HAP-1 (cell line): ENCODE measurements around the gene GAST.
"Not testable (repeated sequence)": the region's sequence is repeated elsewhere in the genome, so short reads cannot be mapped to it uniquely, and the experiment has no call there.

ENCODE experiments used
- DNase-seq, 2 experiments: peaks; one replicate each; pipeline ENCODE4 v3.0.0-alpha.2; 2016 to 2020; ENCODE audit warnings: low spot score in 2 of 2
- H3K27me3 ChIP-seq: fragments of 250-450 bp; sonication (Bioruptor Pico); 2 replicates; pipeline ENCODE4 v1.5.1; 2020; ENCODE audit warnings: low read depth, mild to moderate bottlenecking, moderate library complexity
- H3K36me3 ChIP-seq: fragments of 250-450 bp; sonication (Bioruptor Pico); replicated peaks from 2 replicates; pipeline ENCODE4 v1.5.1; 2020; ENCODE audit warnings: mild to moderate bottlenecking
- H3K4me1 ChIP-seq: fragments of 250-450 bp; sonication (Bioruptor Pico); 2 replicates; pipeline ENCODE4 v1.5.1; 2020; ENCODE audit warnings: mild to moderate bottlenecking
- H3K4me3 ChIP-seq: fragments of 250-450 bp; sonication (Bioruptor Pico); 2 replicates; pipeline ENCODE4 v1.5.1; 2020; ENCODE audit warnings: mild to moderate bottlenecking, moderate library complexity
- H3K9me3 ChIP-seq: fragments of 250-450 bp; sonication (Bioruptor Pico); 2 replicates; pipeline ENCODE4 v1.5.1; 2020; ENCODE audit warnings: mild to moderate bottlenecking, moderate library complexity
- in situ Hi-C: fragments of 300-500 bp; cut with MboI; formaldehyde crosslinking; loops from 3 replicates; pipeline ENCODE4 v1.14.3; 2020; ENCODE audit warnings: low sequenced_read_pairs, inconsistent platforms, mixed read lengths

GAST gene

GRCh38 chr17:41711669-41712400, at the start of gene GAST:
TSS of gene GAST (plus strand) at chr17:41712331. CDS start at chr17:41715437, 3,106 bp downstream.
- Histone ChIP-seq H3K36me3 (no peaks in the 10 kb centered on the region), H3K4me3 (no peak within 1 kb of the TSS), H3K9me3 (no peaks in the 10 kb centered on the region), H3K4me1 (no peaks in the 10 kb centered on the region; the same call in 1 of the 2 replicates), H3K27me3 (no peaks in the 10 kb centered on the region)
- no peak for DNase-seq
- in situ Hi-C loops, result no loop called here

- peaks cover 12% of the 10 kb centered on the region for H3K4me1 ChIP-seq
- no peaks in the 10 kb centered on the region for H3K36me3 ChIP-seq
- no peaks in the 10 kb centered on the region for H3K27me3 ChIP-seq
- no peak overlapping the region for H3K4me3 ChIP-seq
- H3K9me3 ChIP-seq, result no peaks in the 10 kb centered on the region
- in situ Hi-C loops, result loop anchor here (5.0 to 25.0 kb wide), 5 partner anchors 116 to 1051 kb away; no protein-coding TSS in a partner anchor
- DNase-seq, result no peak
Observed at GRCh38 chr17:41663451-41664171, 48.5 kb upstream of the GAST start.

- DNase-seq, result no peak
- no peak overlapping the region for H3K4me3 ChIP-seq
- peaks cover 12% of the 10 kb centered on the region for H3K4me1 ChIP-seq
- no peaks in the 10 kb centered on the region for H3K36me3 ChIP-seq
- no peaks in the 10 kb centered on the region for H3K9me3 ChIP-seq
- in situ Hi-C loops, result loop anchor here (5.0 to 25.0 kb wide), 5 partner anchors 117 to 1052 kb away; no protein-coding TSS in a partner anchor
- H3K27me3 ChIP-seq, result no peaks in the 10 kb centered on the region
Observed at GRCh38 chr17:41664172-41664457, 48.0 kb upstream of the GAST start.

- peaks cover 12% of the 10 kb centered on the region for H3K4me1 ChIP-seq
- in situ Hi-C loops, result loop anchor here (5.0 to 25.0 kb wide), 5 partner anchors 118 to 1053 kb away; no protein-coding TSS in a partner anchor
- H3K27me3 ChIP-seq, result no peaks in the 10 kb centered on the region
- no peak overlapping the region for H3K4me3 ChIP-seq
- H3K36me3 ChIP-seq, result no peaks in the 10 kb centered on the region
- no peak for DNase-seq
- no peaks in the 10 kb centered on the region for H3K9me3 ChIP-seq
Observed at GRCh38 chr17:41664587-41665565, 47.3 kb upstream of the GAST start.

- DNase-seq, result peak; percentile 77 to 93
- in situ Hi-C loops, result loop anchor here (25.0 kb wide), 3 partner anchors 328 to 1053 kb away; no protein-coding TSS in a partner anchor
- peak overlapping the region; percentile 20 for H3K4me3 ChIP-seq
Observed at GRCh38 chr17:41665566-41666236, 46.4 kb upstream of the GAST start.

GRCh38 chr17:41666237-41666641, 45.9 kb upstream of the GAST start:
- no peaks in the 10 kb centered on the region for H3K27me3 ChIP-seq
- no peaks in the 10 kb centered on the region for H3K9me3 ChIP-seq
- peak overlapping the region; percentile 8 for H3K4me3 ChIP-seq
- in situ Hi-C loops, result loop anchor here (25.0 kb wide), 3 partner anchors 329 to 1054 kb away; no protein-coding TSS in a partner anchor
- H3K4me1 ChIP-seq, result peaks cover 12% of the 10 kb centered on the region
- DNase-seq, result peak; percentile 36 to 62
- H3K36me3 ChIP-seq, result no peaks in the 10 kb centered on the region

More at GRCh38 chr17:41665566-41666236, 46.4 kb upstream of the GAST start:
- H3K27me3 ChIP-seq, result no peaks in the 10 kb centered on the region
- H3K36me3 ChIP-seq, result no peaks in the 10 kb centered on the region
- no peaks in the 10 kb centered on the region for H3K9me3 ChIP-seq
- peaks cover 12% of the 10 kb centered on the region for H3K4me1 ChIP-seq

GRCh38 chr17:41666708-41667279, 45.3 kb upstream of the GAST start:
- peak overlapping the region; percentile 23 for H3K4me3 ChIP-seq
- in situ Hi-C loops, result loop anchor here (25.0 kb wide), 3 partner anchors 329 to 1054 kb away; no protein-coding TSS in a partner anchor

GRCh38 chr17:41667280-41668041, 44.7 kb upstream of the GAST start:
- Histone ChIP-seq H3K27me3 (no peaks in the 10 kb centered on the region), H3K4me3 (no peak overlapping the region), H3K4me1 (peaks cover 12% of the 10 kb centered on the region), H3K9me3 (no peaks in the 10 kb centered on the region), H3K36me3 (no peaks in the 10 kb centered on the region)
- DNase-seq, result no peak
- in situ Hi-C loops, result loop anchor here (25.0 kb wide), 3 partner anchors 330 to 1055 kb away; no protein-coding TSS in a partner anchor

More at GRCh38 chr17:41666708-41667279, 45.3 kb upstream of the GAST start:
- no peaks in the 10 kb centered on the region for H3K36me3 ChIP-seq
- DNase-seq, result peak; percentile 82 to 93
- no peaks in the 10 kb centered on the region for H3K9me3 ChIP-seq
- no peaks in the 10 kb centered on the region for H3K27me3 ChIP-seq
- H3K4me1 ChIP-seq, result peaks cover 12% of the 10 kb centered on the region

- peaks cover 3% of the 10 kb centered on the region for H3K4me1 ChIP-seq
- H3K27me3 ChIP-seq, result no peaks in the 10 kb centered on the region
- H3K9me3 ChIP-seq, result no peaks in the 10 kb centered on the region; the same call in 1 of the 2 replicates
- DNase-seq, result no peak
- H3K36me3 ChIP-seq, result no peaks in the 10 kb centered on the region
- in situ Hi-C loops, result loop anchor here (25.0 kb wide), 3 partner anchors 335 to 1060 kb away; no protein-coding TSS in a partner anchor
- no peak overlapping the region for H3K4me3 ChIP-seq
Observed at GRCh38 chr17:41672153-41672552, 40.0 kb upstream of the GAST start.

GRCh38 chr17:41675157-41676057, 36.7 kb upstream of the GAST start:
- DNase-seq, H3K36me3 ChIP-seq, H3K27me3 ChIP-seq, H3K4me3 ChIP-seq, H3K4me1 ChIP-seq, H3K9me3 ChIP-seq, in situ Hi-C loops: not testable (repeated sequence)

GRCh38 chr17:41676058-41676419, 36.1 kb upstream of the GAST start:
- in situ Hi-C loops, result no loop called here
- Histone ChIP-seq H3K27me3 (no peaks in the 10 kb centered on the region; the same call in 1 of the 2 replicates), H3K4me1 (peaks cover 4% of the 10 kb centered on the region; the same call in 1 of the 2 replicates), H3K36me3 (no peaks in the 10 kb centered on the region), H3K4me3 (no peak overlapping the region), H3K9me3 (peaks cover 4% of the 10 kb centered on the region)
- DNase-seq, result no peak
